GM12878 (cell line): Measurements from ENCODE around the gene SLC4A8. TPM values are rescaled to one million over a fixed set of nuclear protein-coding genes. Genes with fewer than 3 reads are reported as not detected.

ENCODE experiments used
- ATAC-seq: fragments of 200-7000 bp; cut with Tn5 transposase; 3 replicates; pipeline ENCODE4 v1.9.1; 2020; ENCODE audit warnings: mild to moderate bottlenecking, moderate library complexity
- BruUV-seq: library from RNA; stranded (reverse); fragments of 400-500 nt; replicated peaks from 2 replicates; lab custom pipeline; 2021; lab: Mats Ljungman, UMichigan
- CTCF ChIA-PET: fragments of 300-600 bp; sonication (Branson Sonifier 250); formaldehyde crosslinking; extraction: SDS; loops from one replicate; lab custom pipeline; 2021; ENCODE audit warnings: inconsistent platforms; lab: Yijun Ruan, JAX
- POLR2A ChIA-PET: fragments of 350-600 bp; formaldehyde crosslinking; extraction: SDS; loops from one replicate; lab custom pipeline; 2021; ENCODE audit warnings: inconsistent platforms; lab: Charles Lee
- RAD21 ChIA-PET: fragments of 300-600 bp; sonication (Branson Sonifier 250); formaldehyde crosslinking; loops from one replicate; lab custom pipeline; 2023; ENCODE audit warnings: antibody characterized with exemption; ENCODE audit not compliant: unreplicated experiment; lab: Charles Lee
- SMC1A ChIA-PET: fragments of 300-600 bp; sonication (Branson Sonifier 250); formaldehyde crosslinking; loops from one replicate; lab custom pipeline; 2023; ENCODE audit not compliant: unreplicated experiment, uncharacterized antibody; lab: Charles Lee
- DNase-seq: peaks from one replicate; pipeline ENCODE4 v3.0.0-alpha.2; 2011; ENCODE audit warnings: low read depth, low spot score
- FAIRE-seq: peaks from 3 replicates; lab custom pipeline; 2011; peaks lifted over from hg19 to GRCh38; lab: Jason Lieb, UNC
- H2AFZ ChIP-seq: 2 replicates; pipeline ENCODE4 v1.6.0; 2011; ENCODE audit warnings: low read depth, low read length, control low read depth; ENCODE audit not compliant: control insufficient read depth
- H3K27ac ChIP-seq: 2 replicates; pipeline ENCODE4 v1.5.1; 2011; ENCODE audit warnings: control low read depth; ENCODE audit not compliant: control insufficient read depth, insufficient read depth
- H3K27me3 ChIP-seq, 2 experiments: replicated peaks in 1 of 2; 2 replicates each; pipeline versions ENCODE4 v1.6.0 to v1.6.1; 2011; ENCODE audit warnings: low read length in 1 of 2; ENCODE audit not compliant: control insufficient read depth in 2 of 2, insufficient read depth in 2 of 2
- H3K36me3 ChIP-seq, 2 experiments: 2 replicates each; pipeline ENCODE4 v1.5.1; 2011; ENCODE audit warnings: low read length in 1 of 2; ENCODE audit not compliant: control insufficient read depth in 2 of 2, insufficient read depth in 2 of 2
- H3K4me1 ChIP-seq: 2 replicates; pipeline ENCODE4 v1.6.1; 2011; ENCODE audit warnings: mild to moderate bottlenecking, low read length, moderate library complexity, mixed read lengths; ENCODE audit not compliant: control insufficient read depth, insufficient read depth
- H3K4me2 ChIP-seq: 2 replicates; pipeline ENCODE4 v1.6.0; 2011; ENCODE audit warnings: control low read depth; ENCODE audit not compliant: control insufficient read depth, insufficient read depth
- H3K4me3 ChIP-seq: fragments of 200-600 bp; sonication (generic); 2 replicates; pipeline ENCODE4 v1.5.1; 2016
- H3K79me2 ChIP-seq: 2 replicates; pipeline ENCODE4 v1.6.0; 2011; ENCODE audit warnings: low read length; ENCODE audit not compliant: control insufficient read depth, insufficient read depth
- H3K9ac ChIP-seq: 2 replicates; pipeline ENCODE4 v1.8.0; 2011; ENCODE audit warnings: low read length, control low read depth, mixed read lengths; ENCODE audit not compliant: control insufficient read depth, insufficient read depth
- H3K9me3 ChIP-seq: replicated peaks from 3 replicates; pipeline ENCODE4 v1.5.1; 2011; ENCODE audit warnings: mild to moderate bottlenecking, low read length; ENCODE audit not compliant: control insufficient read depth, insufficient read depth
- H4K20me1 ChIP-seq: 2 replicates; pipeline ENCODE4 v1.6.0; 2011; ENCODE audit not compliant: control insufficient read depth, insufficient read depth
- BRCA1 ChIP-seq: IDR thresholded peaks from 2 replicates; pipeline ENCODE4 v1.6.1; 2011; ENCODE audit warnings: low read depth, low read length, improper control_type of control experiment
- GATAD2B ChIP-seq: fragments of 450-650 bp; conservative IDR thresholded peaks from 2 replicates; pipeline ENCODE4 v1.6.1; 2017; ENCODE audit warnings: low read depth, mild to moderate bottlenecking, moderate library complexity
- HCFC1 ChIP-seq: fragments of 150-350 bp; IDR thresholded peaks from 2 replicates; pipeline ENCODE4 v1.6.1; 2014; ENCODE audit warnings: low read length
- HDGF ChIP-seq: fragments of 450-650 bp; IDR thresholded peaks from 2 replicates; pipeline ENCODE4 v1.6.1; 2016; ENCODE audit warnings: antibody characterized with exemption
- IKZF2 ChIP-seq, 2 experiments: fragments of 450-650 bp; IDR thresholded peaks; 2 replicates each; pipeline ENCODE4 v1.6.1; 2017; ENCODE audit warnings: mild to moderate bottlenecking in 2 of 2, moderate library complexity in 2 of 2
- MYB ChIP-seq: fragments of 150-350 bp; IDR thresholded peaks from 2 replicates; pipeline ENCODE4 v1.6.1; 2014; ENCODE audit warnings: mild to moderate bottlenecking, low read depth, low read length, borderline replicate concordance
- NBN ChIP-seq: fragments of 450-650 bp; IDR thresholded peaks from 2 replicates; pipeline ENCODE4 v1.6.1; 2016
- RAD21 ChIP-seq: IDR thresholded peaks from 2 replicates; pipeline ENCODE4 v1.6.1; 2011; ENCODE audit warnings: mild to moderate bottlenecking, low read depth, low read length, moderate library complexity; ENCODE audit not compliant: insufficient read depth
- SP1 ChIP-seq: IDR thresholded peaks from one replicate; pipeline ENCODE4 v1.6.1; 2011; ENCODE audit warnings: low read depth, low read length
- SPI1 ChIP-seq: IDR thresholded peaks from 2 replicates; pipeline ENCODE4 v1.6.1; 2011; ENCODE audit warnings: low read depth, mild to moderate bottlenecking, low read length, moderate library complexity, borderline replicate concordance; ENCODE audit not compliant: insufficient read depth
- WGBS: methylation state at CpG from one replicate; pipeline ENCODE4 v1.1.6; 2016; ENCODE audit warnings: low lambda C conversion rate; ENCODE audit not compliant: insufficient replicate concordance, insufficient coverage; ENCODE audit errors: missing lambda C conversion rate; 5-methylcytosine and 5-hydroxymethylcytosine counted together
- in situ Hi-C: fragments of 300-500 bp; cut with MboI; formaldehyde crosslinking; loops from 9 replicates; pipeline ENCODE4 v1.14.3; 2018; ENCODE audit warnings: mixed read lengths
- intact Hi-C: fragments of 100-400 bp; cut with micrococcal nuclease; formaldehyde crosslinking; loops from one replicate; pipeline ENCODE4 v1.14.2; 2022; ENCODE audit not compliant: unreplicated experiment
- polyA plus RNA-seq, 11 experiments: library from polyadenylated mRNA; depleted of rRNA in 4 of 11; unstranded in 6 of 11; stranded (reverse) in 5 of 11; fragments of >200 nt; fragmentation: Nextera tagmentation in 4 of 11; fragmentation: Illumina TruSeq in 1 of 11; extraction: Ambion mirVana in 4 of 11; extraction: Trizol in 1 of 11; gene quantifications; 1 replicate in 1 of 11; 2 replicates in 10 of 11; pipeline versions ENCODE4 v1.2.1 to v1.2.3, GENCODE V29; 2011 to 2016; ENCODE audit warnings: inconsistent platforms in 2 of 11, missing spikeins in 2 of 11, low read depth in 1 of 11
- total RNA-seq, 4 experiments: library from RNA; depleted of rRNA in 3 of 4; stranded (reverse); fragments of >200 nt in 3 of 4; fragmentation: Illumina TruSeq in 1 of 4; extraction: Trizol in 1 of 4; gene quantifications; 2 replicates each; pipeline versions ENCODE4 v1.2.1 to v1.2.3, GENCODE V29; 2013 to 2021

Gene SLC4A8
- total and polyA plus RNA-seq, 10 of the 15 experiments (the other 5 are each of a cell fraction or from before 2014, with no cell fraction given): 1.4 to 7.7 (median 3.7) TPM

DNA sequence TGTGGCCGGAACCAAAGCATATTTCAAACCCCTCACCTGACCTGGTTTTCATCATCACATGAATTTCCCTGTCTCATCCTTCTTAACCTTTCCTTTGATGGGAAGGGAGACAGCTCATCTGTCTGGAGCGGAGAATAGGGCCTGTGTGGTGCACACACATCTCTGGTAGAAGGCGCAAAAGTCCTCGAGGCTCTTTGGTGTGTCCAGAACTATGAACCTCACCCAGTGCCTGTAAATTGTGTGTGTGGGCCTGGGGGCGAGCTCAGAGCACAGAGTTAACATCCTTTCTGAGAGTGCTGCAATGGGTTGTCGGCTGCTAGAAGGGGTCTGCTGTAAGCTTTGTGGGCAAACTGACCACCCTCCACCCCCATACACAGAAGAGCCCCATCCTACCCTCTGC lies 34.2 kb upstream of the SLC4A8 start:
- H3K27ac ChIP-seq: peak overlapping the region; percentile 74; the same call in 1 of the 2 replicates
- ChIA-PET RAD21 (interaction anchor here (1.0 to 4.0 kb wide), 4 partner anchors 9 to 49 kb away, joined by 3 to 19 read pairs (median 4); no protein-coding TSS in a partner anchor), SMC1A (interaction anchor here (0.7 to 2.8 kb wide), 6 partner anchors 12 to 31 kb away, joined by 3 to 11 read pairs (median 4); no protein-coding TSS in a partner anchor), CTCF (interaction anchor here (1.1 to 2.7 kb wide), 3 partner anchors 16 to 50 kb away, joined by 5 to 8 read pairs (median 6); no protein-coding TSS in a partner anchor), POLR2A (interaction anchor here (0.5 to 5.4 kb wide), 5 partner anchors 22 to 921 kb away, joined by 3 to 28 read pairs (median 7); no protein-coding TSS in a partner anchor)
- H3K4me2 ChIP-seq: peak overlapping the region; percentile 91
- H2AFZ ChIP-seq: peak overlapping the region; percentile 79
- FAIRE-seq (no peak), DNase-seq (no peak), ATAC-seq (peak; percentile 1; the same call in 2 of the 3 replicates)
- peak overlapping the region; percentile 96 for H3K4me3 ChIP-seq
- H3K36me3 ChIP-seq: no peaks in the 10 kb centered on the region
- peaks cover 31% of the 10 kb centered on the region for H3K79me2 ChIP-seq
- no peaks in the 10 kb centered on the region for H4K20me1 ChIP-seq
- BruUV-seq: TSS peak; percentile 51
- intact Hi-C loops: no loop called here
- H3K9ac ChIP-seq: peak overlapping the region; percentile 83
- in situ Hi-C loops: no loop called here
- no peak for TF ChIP-seq NBN
- no peak for TF ChIP-seq IKZF2 (IDR thresholded peaks at IDR 0.05)
- TF ChIP-seq RAD21: no peak
- no peak for TF ChIP-seq HCFC1
- TF ChIP-seq BRCA1: no peak
- TF ChIP-seq MYB: no peak
- no peak for TF ChIP-seq HDGF
- no peaks in the 10 kb centered on the region for H3K9me3 ChIP-seq
- 53% methylated on average over 6 of the region's 6 CpGs for WGBS
- peaks cover 46% of the 10 kb centered on the region for H3K4me1 ChIP-seq
- H3K27me3 ChIP-seq: no peaks in the 10 kb centered on the region

DNA sequence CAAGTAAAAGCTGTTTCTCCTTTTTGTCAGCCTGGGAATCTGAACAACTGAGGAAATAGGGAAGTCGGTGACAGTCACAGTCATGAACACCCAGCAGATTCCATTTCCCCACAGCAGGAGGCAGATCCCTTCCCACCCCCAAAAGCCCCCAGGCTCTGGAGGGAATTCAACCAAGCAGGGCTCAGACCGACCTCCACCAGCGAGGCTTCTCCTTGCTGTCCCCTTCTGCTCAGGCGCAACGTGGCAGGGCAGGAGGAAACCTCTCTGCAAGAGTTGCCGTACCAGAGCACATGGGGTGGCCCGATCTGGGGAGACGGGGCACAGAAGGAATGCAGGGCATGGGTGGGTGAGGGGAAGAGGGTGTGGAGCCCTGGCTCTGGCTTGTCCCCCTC lies 33.7 kb upstream of the SLC4A8 start:
- intact Hi-C loops: loop anchor here (1.0 kb wide), 1 partner anchor 22 kb away; no protein-coding TSS in a partner anchor
- H3K9ac ChIP-seq: peak overlapping the region; percentile 83
- H4K20me1 ChIP-seq: no peaks in the 10 kb centered on the region
- H3K79me2 ChIP-seq: peaks cover 31% of the 10 kb centered on the region
- ChIA-PET SMC1A (interaction anchor here (0.9 to 2.7 kb wide), 5 partner anchors 8 to 32 kb away, joined by 3 to 11 read pairs (median 3); no protein-coding TSS in a partner anchor), RAD21 (interaction anchor here (1.0 to 4.0 kb wide), 4 partner anchors 9 to 30 kb away, joined by 3 to 19 read pairs (median 4); no protein-coding TSS in a partner anchor), POLR2A (interaction anchor here (0.6 to 5.4 kb wide), 3 partner anchors 22 to 921 kb away, joined by 7 to 28 read pairs (median 8); no protein-coding TSS in a partner anchor), CTCF (interaction anchor here (1.1 to 2.7 kb wide), 3 partner anchors 17 to 50 kb away, joined by 5 to 8 read pairs (median 6); no protein-coding TSS in a partner anchor)
- in situ Hi-C loops: no loop called here
- H3K27ac ChIP-seq: peak overlapping the region; percentile 74
- FAIRE-seq: no peak
- H3K4me2 ChIP-seq: peak overlapping the region; percentile 91
- no peak for DNase-seq
- H3K9me3 ChIP-seq: no peaks in the 10 kb centered on the region
- BruUV-seq: no TSS peak
- H3K27me3 ChIP-seq: no peaks in the 10 kb centered on the region
- WGBS: 0% methylated on average over 8 of the region's 8 CpGs
- ATAC-seq: peak; percentile 34
- TF ChIP-seq SPI1: peak; percentile 49; the same call in 1 of the 2 replicates
- 0 out of 2 replicates have a peak, but pooled peaks have one; percentile 19 for TF ChIP-seq GATAD2B
- TF ChIP-seq SP1: no peak
- H3K4me3 ChIP-seq: peak overlapping the region; percentile 96
- H3K4me1 ChIP-seq: peaks cover 50% of the 10 kb centered on the region
- peak overlapping the region; percentile 79 for H2AFZ ChIP-seq
- H3K36me3 ChIP-seq: no peaks in the 10 kb centered on the region
